Motor neuron (in vitro differentiated cells): ENCODE data around the gene RIOX2. TPM values are rescaled to one million over a fixed set of nuclear protein-coding genes. Genes with fewer than 3 reads are reported as not detected.

Source experiments
- ATAC-seq, 8 experiments: fragments of 200-7000 bp; cut with Tn5 transposase; replicated peaks in 6 of 8; 2 replicates each; pipeline ENCODE4 v1.8.0; 2021; ENCODE audit warnings: mild to moderate bottlenecking in 8 of 8, moderate library complexity in 8 of 8
- H3K27ac ChIP-seq, 2 donors: fragments of 250-450 bp; sonication (Bioruptor Pico); 2 replicates each; pipeline ENCODE4 v1.9.0; 2021; ENCODE audit warnings: antibody characterized with exemption in 2 of 2, mild to moderate bottlenecking in 2 of 2, moderate library complexity in 1 of 2
- H3K4me1 ChIP-seq, 2 donors: fragments of 250-450 bp; sonication (Bioruptor Pico); replicated peaks in 1 of 2; 2 replicates each; pipeline ENCODE4 v1.6.1; 2021; ENCODE audit warnings: antibody characterized with exemption in 2 of 2, mild to moderate bottlenecking in 2 of 2, moderate library complexity in 1 of 2
- H3K4me3 ChIP-seq, 5 donors: fragments of 250-450 bp; sonication (Bioruptor Pico); 2 replicates each; pipeline ENCODE4 v1.9.0; 2021; ENCODE audit warnings: antibody characterized with exemption in 5 of 5, mild to moderate bottlenecking in 5 of 5, moderate library complexity in 4 of 5
- WGBS, 10 experiments: fragments of 450-650 bp; shearing (Covaris generic); methylation state at CpG; one replicate each; pipeline ENCODE4 v1.0.0; 2022; 5-methylcytosine and 5-hydroxymethylcytosine counted together
- in situ Hi-C, 9 experiments: fragments of 400-800 bp; cut with MboI; loops; one replicate each; pipeline ENCODE4 v1.15.0; 2021; ENCODE audit warnings: low sequenced_read_pairs in 9 of 9, low pct_unique_long_range_greater_than_20kb in 2 of 9; ENCODE audit not compliant: unreplicated experiment in 9 of 9
- total RNA-seq, 8 experiments: library from RNA; unstranded; fragments of 300-600 nt; gene quantifications; 2 replicates each; pipeline versions ENCODE4 v1.2.3 to v1.2.4, GENCODE V29; 2022

Gene RIOX2
- total RNA-seq, 8 experiments from 2014 or later, result 11.0 to 275 (median 25.4) TPM

DNA sequence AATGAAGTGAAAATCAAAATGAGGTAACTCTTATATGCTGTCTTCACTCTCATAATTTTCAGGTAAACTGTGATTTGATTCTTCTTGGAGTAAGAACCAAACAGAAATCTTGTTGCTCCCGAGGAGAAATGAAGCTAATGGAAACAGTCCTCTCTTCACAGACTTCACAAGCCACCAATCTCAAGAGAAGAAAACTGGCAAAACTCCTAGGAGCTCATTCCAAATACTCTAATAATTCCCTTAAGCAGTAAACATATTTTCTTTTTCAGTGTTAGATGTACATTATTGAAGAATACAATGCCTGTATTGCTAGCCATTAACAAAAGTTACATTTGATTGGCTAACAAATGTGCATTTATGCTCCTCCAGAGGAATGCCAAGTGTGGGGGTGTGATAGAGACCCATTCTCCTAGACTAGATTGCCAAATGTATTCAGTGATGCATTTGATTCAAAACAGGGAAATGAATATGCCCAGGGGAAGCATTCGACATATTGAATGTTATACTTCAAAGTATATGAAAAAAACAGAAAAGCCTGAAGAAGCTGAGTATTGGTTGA lies 11.8 kb upstream of the RIOX2 start:
- 0 to 100% (median 52%) methylated on average over 1 to 2 of the region's 2 CpGs; no CpG with 5 or more reads in 2 of the 10 experiments for WGBS, 10 experiments
- H3K27ac ChIP-seq, result no peak overlapping the region
- ATAC-seq, result peak in 3 of 8 experiments; percentile 40 to 75 (median 53)
- no peak overlapping the region for H3K4me3 ChIP-seq
- peaks cover 0 to 2% of the 10 kb centered on the region in 2 donors for H3K4me1 ChIP-seq
- in situ Hi-C loops, result no loop called here

DNA sequence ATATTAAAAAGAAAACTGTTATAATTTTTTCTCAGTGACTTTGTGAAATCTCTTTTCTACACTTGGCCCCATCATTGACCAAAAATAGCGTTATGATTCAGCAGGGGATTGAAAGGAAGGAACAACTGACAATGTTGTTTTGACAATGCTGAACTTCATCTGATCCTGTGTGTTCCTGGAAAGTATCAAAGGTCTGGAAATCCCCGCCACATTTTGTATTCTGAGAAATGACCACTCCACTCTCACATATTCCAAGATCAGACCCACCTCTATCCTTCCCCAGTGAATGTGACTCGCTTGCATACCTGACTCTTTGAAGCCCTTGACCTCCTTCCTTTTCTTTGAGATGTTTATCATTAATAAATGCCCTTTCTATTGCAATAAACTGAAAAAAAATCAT lies 9.7 kb upstream of the RIOX2 start:
- peak in 2 of 8 experiments; percentile 60 to 82 for ATAC-seq
- H3K27ac ChIP-seq, result no peak overlapping the region
- H3K4me3 ChIP-seq, result no peak overlapping the region
- H3K4me1 ChIP-seq, result peaks cover 8 to 14% of the 10 kb centered on the region in 2 donors
- in situ Hi-C loops, result no loop called here
- WGBS, 10 experiments, result 36 to 100% (median 83%) methylated on average over 1 to 3 of the region's 3 CpGs; no CpG with 5 or more reads in 1 of the 10 experiments

DNA sequence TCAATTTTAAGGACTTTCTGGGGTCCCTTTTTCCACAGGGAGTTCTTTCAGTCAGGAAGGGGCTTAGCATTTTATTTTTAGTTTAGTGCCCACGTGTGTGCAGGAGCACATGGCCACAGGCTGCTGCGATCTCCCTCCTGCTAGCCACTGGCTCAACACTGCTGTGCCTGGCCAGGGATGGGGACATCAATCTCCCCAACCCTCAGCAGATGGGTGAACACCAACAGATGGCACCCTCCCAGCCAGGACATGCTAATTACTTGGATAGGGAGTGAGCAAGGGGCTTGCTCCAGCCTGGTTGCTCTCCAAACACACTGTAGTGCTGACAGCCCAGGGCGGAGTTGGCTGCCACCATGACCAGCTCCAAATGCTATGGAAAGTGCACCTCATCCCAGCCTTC lies 7.4 kb upstream of the RIOX2 start:
- Histone ChIP-seq H3K4me1 (peaks cover 8 to 14% of the 10 kb centered on the region in 2 donors), H3K27ac (no peak overlapping the region), H3K4me3 (no peak overlapping the region)
- peak; percentile 15 to 86 (median 64) for ATAC-seq
- WGBS, 10 experiments, result 50 to 88% methylated on average over 1 to 2 of the region's 3 CpGs; no CpG with 5 or more reads in 8 of the 10 experiments
- in situ Hi-C loops, result no loop called here

DNA sequence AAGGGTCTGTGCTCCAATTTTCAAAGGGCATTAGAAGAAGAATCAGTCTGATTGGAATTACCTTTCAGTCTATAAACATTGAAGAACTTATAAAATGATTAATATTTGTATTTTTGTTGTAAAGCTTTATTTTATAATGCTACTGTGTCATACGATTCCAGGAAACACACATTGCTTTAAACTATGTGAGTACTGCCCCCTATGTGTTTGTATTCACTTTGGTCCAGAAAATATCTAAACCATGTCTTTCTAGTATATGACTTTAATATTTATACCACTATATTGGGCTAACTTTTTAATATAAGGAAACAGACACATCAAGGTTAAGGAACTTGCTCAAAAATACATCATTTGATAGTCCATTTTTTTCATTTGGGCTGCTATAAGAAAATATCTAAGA lies 3.2 kb upstream of the RIOX2 start:
- in situ Hi-C loops, result no loop called here
- Histone ChIP-seq H3K27ac (no peak overlapping the region), H3K4me3 (no peak overlapping the region), H3K4me1 (peaks cover 22 to 26% of the 10 kb centered on the region in 2 donors)
- WGBS, 10 experiments, result 83 to 100% (median 100%) methylated on average over 1 of the region's 1 CpG; no CpG with 5 or more reads in 2 of the 10 experiments
- no peak for ATAC-seq

DNA sequence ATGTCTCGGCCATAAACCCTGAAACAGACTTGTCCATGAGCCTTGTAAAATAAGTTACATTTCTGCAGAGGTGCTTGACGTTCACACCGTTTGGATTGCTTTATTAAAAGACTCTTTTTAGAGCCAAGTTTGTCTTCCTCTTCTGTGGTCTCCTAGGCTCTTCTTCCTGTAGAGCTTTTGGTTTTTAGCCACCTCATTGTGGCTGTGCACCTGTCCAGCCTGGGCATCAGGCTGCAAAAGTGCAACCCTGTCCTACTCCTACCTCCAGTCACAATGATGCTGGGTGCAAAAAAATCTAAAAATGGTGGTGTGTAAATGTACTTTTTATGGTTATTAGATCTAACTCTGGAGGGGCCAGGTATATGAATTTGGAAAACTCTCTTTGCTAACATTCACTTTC lies 2.8 kb upstream of the RIOX2 start:
- Histone ChIP-seq H3K4me1 (peaks cover 22 to 29% of the 10 kb centered on the region in 2 donors), H3K27ac (no peak overlapping the region), H3K4me3 (no peak overlapping the region)
- ATAC-seq, result no peak
- WGBS, 10 experiments, result 28 to 100% (median 92%) methylated on average over 1 to 3 of the region's 3 CpGs; no CpG with 5 or more reads in 1 of the 10 experiments
- in situ Hi-C loops, result no loop called here

DNA sequence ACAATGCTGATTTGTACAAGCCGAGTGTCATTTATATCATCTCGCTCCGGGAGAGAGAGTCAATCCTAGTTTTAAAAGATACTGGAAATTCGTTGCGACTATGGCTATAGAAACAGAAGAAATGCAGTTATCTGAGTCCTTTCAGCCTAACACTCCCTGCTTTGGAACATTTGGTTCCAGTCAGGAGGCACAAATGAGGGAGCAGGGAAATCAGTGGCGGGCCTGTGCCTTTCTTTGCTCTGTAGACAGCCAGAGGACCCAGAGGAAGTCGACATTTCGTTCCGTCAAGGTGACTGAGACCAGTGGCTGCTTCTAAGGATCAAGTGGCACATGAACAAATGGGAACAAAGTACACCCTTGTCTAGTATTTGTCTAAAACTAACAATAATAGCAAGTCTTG lies 745 bp upstream of the RIOX2 start:
- H3K27ac ChIP-seq, result peak overlapping the region in 1 of 2 donors; percentile 43
- in situ Hi-C loops, result no loop called here
- peak overlapping the region in 4 of 5 donors; percentile 61 to 95 (median 76) for H3K4me3 ChIP-seq
- H3K4me1 ChIP-seq, result peaks cover 13 to 19% of the 10 kb centered on the region in 2 donors
- no peak for ATAC-seq
- WGBS, 10 experiments, result 80 to 100% (median 96%) methylated on average over 1 to 8 of the region's 9 CpGs; no CpG with 5 or more reads in 1 of the 10 experiments

DNA sequence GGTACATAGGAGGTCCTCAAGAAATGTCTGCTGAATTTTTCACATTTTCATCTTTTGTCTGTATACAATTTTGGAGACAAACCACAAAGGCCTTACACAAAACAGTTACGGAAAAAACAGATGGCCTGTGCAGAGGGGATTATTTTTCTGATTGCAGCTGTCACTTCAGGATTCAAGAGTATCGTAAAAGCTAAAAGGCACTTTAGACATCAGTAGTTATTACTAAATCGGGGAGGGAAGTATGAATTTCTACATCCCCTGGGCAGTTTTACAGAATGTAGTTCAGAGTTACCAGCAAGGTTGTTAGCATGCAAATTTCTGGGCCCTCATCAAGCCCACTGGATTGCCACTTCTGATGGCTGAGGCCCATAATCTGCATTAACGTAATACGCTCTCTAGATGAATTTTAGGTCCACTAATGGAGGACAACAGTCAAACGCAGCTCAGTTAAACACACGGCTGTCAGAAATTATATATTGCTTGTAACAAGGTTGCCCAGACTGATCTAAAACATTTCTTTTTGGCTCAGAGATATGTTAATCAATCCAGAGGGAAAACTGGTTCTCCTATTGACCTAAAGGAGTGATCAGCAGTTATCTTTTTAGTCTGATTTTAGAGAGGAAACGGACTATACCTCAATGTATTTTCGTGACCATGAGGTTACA lies 1.1 kb downstream of the RIOX2 start:
- H3K4me1 ChIP-seq, result peaks cover 13 to 17% of the 10 kb centered on the region in 2 donors
- peak overlapping the region; percentile 50 to 95 (median 74) for H3K4me3 ChIP-seq
- ATAC-seq, result no peak
- in situ Hi-C loops, result no loop called here
- WGBS, 10 experiments, result 0 to 100% (median 64%) methylated on average over 2 to 8 of the region's 9 CpGs; no CpG with 5 or more reads in 2 of the 10 experiments
- H3K27ac ChIP-seq, result no peak overlapping the region

DNA sequence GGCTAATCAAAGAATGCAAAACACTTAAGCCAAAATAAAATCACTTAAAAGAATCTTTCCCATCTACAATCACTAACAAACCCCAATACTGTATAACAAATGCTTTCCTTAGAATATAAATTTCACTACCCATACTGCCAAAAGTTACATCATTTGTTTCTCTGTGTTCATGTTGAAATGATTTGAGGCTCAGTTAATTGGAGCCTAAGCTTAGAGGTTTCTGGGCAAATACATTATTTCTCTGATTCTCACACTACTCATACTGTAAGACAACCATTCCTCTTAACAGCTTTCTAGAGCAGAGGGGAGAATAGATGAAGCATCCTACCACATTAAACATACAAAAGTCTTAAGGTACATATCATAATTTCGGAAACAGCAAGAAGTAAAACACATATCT lies 2.1 kb downstream of the RIOX2 start:
- in situ Hi-C loops, result no loop called here
- H3K4me1 ChIP-seq, result peaks cover 13 to 17% of the 10 kb centered on the region in 2 donors
- 17 to 100% (median 53%) methylated on average over 1 of the region's 1 CpG; no CpG with 5 or more reads in 4 of the 10 experiments for WGBS, 10 experiments
- no peak overlapping the region for H3K27ac ChIP-seq
- no peak overlapping the region for H3K4me3 ChIP-seq
- ATAC-seq, result no peak

DNA sequence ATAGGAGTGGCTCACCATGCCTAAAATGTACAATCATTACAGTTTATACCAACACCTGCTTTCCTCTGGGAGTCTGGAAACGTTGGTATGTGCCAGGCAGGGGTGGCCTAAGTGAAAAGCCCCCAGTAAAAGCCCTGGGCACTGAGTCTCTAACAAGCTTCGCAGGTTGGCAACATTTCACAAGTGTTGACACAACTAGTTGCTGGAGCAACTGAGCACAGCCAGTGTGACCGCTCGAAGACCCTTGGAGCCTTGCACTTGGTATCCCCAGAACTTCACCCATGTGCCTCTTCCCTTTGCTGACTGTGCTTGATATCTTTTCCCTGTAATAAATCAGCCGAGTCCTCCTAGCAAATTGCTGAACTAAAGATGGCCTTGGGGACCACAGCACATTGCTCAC lies 2.7 kb downstream of the RIOX2 start:
- peaks cover 13 to 17% of the 10 kb centered on the region in 2 donors for H3K4me1 ChIP-seq
- no peak overlapping the region for H3K27ac ChIP-seq
- WGBS, 10 experiments, result 17 to 100% (median 79%) methylated on average over 1 to 5 of the region's 5 CpGs
- no peak overlapping the region for H3K4me3 ChIP-seq
- in situ Hi-C loops, result no loop called here
- ATAC-seq, result no peak

DNA sequence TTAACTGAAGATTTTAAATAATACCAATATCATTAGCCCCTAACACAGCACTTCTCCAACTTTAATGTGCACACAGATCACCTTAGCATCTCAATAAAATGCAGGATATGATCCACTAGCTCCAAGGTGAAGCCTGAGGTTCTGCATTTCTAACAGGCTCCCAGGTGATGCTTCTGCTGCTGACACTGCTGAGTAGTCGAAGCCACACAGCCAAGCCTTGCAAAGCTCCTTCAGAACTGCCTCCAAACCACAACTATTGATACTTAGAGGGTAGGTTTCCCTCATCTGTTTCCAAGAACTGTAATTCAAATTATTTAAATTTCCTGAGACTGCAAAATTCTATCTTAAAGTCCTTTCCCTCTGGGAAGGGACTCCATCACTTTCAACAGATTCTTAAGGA lies 3.9 kb downstream of the RIOX2 start:
- in situ Hi-C loops, result no loop called here
- no peak for ATAC-seq
- Histone ChIP-seq H3K4me3 (no peak overlapping the region), H3K4me1 (peaks cover 13 to 17% of the 10 kb centered on the region in 2 donors), H3K27ac (no peak overlapping the region)
- 83% methylated on average over 1 of the region's 1 CpG; no CpG with 5 or more reads in 8 of the 10 experiments for WGBS, 10 experiments

DNA sequence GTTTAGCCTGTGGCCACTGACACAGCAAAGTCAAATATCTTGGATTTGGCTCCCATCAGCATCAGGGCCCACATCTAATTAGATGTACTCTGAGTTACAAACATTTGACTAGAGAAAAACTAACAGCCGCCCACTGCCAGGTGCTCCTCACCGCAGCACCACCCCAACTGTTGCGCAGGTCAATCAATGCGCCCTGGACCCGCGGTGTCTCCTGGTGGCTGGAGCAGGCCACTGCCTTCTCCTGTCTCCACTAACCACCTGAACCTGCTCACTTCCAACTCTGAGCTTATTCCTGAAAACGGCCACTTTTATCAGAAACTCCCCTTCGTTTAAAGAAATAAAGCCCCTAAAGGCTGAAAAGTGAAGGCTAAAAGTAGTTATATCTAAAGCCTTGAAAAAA lies 4.3 kb downstream of the RIOX2 start:
- 89 to 100% (median 97%) methylated on average over 1 to 7 of the region's 8 CpGs; no CpG with 5 or more reads in 4 of the 10 experiments for WGBS, 10 experiments
- in situ Hi-C loops, result no loop called here
- no peak overlapping the region for H3K4me3 ChIP-seq
- no peak for ATAC-seq
- H3K4me1 ChIP-seq, result peaks cover 13 to 17% of the 10 kb centered on the region in 2 donors
- no peak overlapping the region for H3K27ac ChIP-seq

DNA sequence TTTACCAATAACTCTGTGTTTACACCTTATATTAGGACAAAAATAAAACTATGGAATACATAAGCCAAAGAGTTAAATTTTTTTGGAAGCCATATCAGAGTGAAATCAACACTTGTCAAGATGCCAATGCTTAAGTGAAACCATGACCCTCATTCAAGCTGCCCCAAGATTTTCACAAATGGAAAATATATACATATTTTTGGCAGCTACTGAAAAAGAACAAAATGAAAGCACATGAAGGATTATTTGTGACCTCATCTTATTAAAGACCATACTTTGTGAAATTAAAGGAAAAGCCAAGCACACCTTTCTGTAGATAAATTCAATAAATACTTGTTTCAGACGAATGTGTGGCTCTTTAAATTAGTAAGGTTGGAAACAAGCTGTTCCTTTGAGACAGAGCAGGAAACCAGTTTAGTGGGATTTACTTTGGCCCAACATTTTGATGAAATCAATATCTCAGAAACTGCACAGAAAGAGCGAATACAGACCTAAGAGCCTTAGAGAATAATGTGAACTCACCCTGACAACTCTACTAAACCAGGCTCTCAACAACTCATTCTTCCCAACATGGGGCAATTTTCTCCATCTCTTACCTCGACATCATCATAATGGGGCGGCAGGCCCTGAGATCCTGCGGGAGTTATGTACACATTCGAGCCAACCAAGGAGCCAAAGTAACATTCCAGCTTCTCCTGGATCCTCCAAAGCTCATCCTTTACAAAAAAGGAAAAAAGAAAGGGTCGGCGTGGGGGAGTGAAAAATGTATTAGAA lies 11.1 kb downstream of the RIOX2 start:
- in situ Hi-C loops, result no loop called here

DNA sequence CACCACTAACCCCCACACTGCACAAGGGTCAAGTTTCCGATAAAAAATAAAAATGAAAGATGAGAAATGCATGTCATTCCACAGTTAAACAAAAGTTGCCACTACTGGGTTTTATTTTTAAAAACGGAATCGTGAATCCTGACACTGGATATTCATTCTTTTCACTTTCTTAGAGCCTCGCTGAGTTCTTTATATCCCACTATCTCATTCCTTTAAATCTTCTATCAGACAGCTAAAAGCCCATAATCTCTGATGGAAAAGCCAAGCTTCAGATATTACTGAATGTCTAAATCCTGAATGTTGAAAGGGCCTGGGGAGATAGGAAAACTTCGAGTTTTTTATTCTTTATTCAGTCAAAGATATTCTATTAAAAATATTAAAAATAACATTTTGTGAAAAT lies 11.7 kb downstream of the RIOX2 start:
- H3K27ac ChIP-seq, result no peak overlapping the region
- WGBS, 10 experiments, result 19 to 93% (median 86%) methylated on average over 2 to 5 of the region's 5 CpGs
- in situ Hi-C loops, result no loop called here
- H3K4me1 ChIP-seq, result no peaks in the 10 kb centered on the region
- ATAC-seq, result no peak
- no peak overlapping the region for H3K4me3 ChIP-seq

More for the DNA sequence above, 11.1 kb downstream of the RIOX2 start:
- Histone ChIP-seq H3K4me1 (no peaks in the 10 kb centered on the region), H3K4me3 (no peak overlapping the region), H3K27ac (no peak overlapping the region)
- WGBS, 10 experiments, result 69 to 100% (median 95%) methylated on average over 1 to 8 of the region's 8 CpGs; no CpG with 5 or more reads in 1 of the 10 experiments
- no peak for ATAC-seq
